H9 (cell line): ENCODE measurements around the gene INO80. TPM values are rescaled to one million over a fixed set of nuclear protein-coding genes. Genes with fewer than 3 reads are reported as not detected.

ENCODE experiments used
- DNase-seq: peaks from one replicate; pipeline ENCODE4 v3.0.0-alpha.2; 2017
- H2AFZ ChIP-seq: one replicate; pipeline ENCODE4 v1.6.1; 2013; ENCODE audit warnings: mild to moderate bottlenecking, low read length, control low read depth, moderate library complexity
- H2AK5ac ChIP-seq: 2 replicates; pipeline ENCODE4 v1.6.1; 2013; ENCODE audit warnings: low read length, control low read depth, mixed read lengths; ENCODE audit not compliant: insufficient read length
- H2BK120ac ChIP-seq: one replicate; pipeline ENCODE4 v1.6.1; 2013; ENCODE audit warnings: low read depth, mild to moderate bottlenecking, low read length, control low read depth, inconsistent platforms; ENCODE audit not compliant: poor library complexity, severe bottlenecking
- H2BK12ac ChIP-seq: 2 replicates; pipeline ENCODE4 v1.6.1; 2013; ENCODE audit warnings: low read length, control low read depth, mixed read lengths, low read depth; ENCODE audit not compliant: insufficient read length
- H2BK15ac ChIP-seq: 2 replicates; pipeline ENCODE4 v1.6.1; 2013; ENCODE audit warnings: low read depth, low read length, control low read depth
- H2BK20ac ChIP-seq: one replicate; pipeline ENCODE4 v1.6.1; 2013; ENCODE audit warnings: low read depth, mild to moderate bottlenecking, low read length, control low read depth, inconsistent platforms; ENCODE audit not compliant: poor library complexity, severe bottlenecking
- H2BK5ac ChIP-seq: 2 replicates; pipeline ENCODE4 v1.6.1; 2013; ENCODE audit warnings: low read length, control low read depth, mixed read lengths; ENCODE audit not compliant: insufficient read length
- H3K14ac ChIP-seq: 2 replicates; pipeline ENCODE4 v1.6.1; 2013; ENCODE audit warnings: low read length, control low read depth; ENCODE audit not compliant: insufficient read depth
- H3K18ac ChIP-seq: 2 replicates; pipeline ENCODE4 v1.6.1; 2013; ENCODE audit warnings: low read depth, mild to moderate bottlenecking, mixed read lengths, low read length, control low read depth; ENCODE audit not compliant: insufficient read length
- H3K23ac ChIP-seq: 2 replicates; pipeline ENCODE4 v1.6.1; 2013; ENCODE audit warnings: low read length, control low read depth, mixed read lengths, low read depth; ENCODE audit not compliant: insufficient read length
- H3K23me2 ChIP-seq: 2 replicates; pipeline ENCODE4 v1.6.1; 2013; ENCODE audit warnings: low read depth, mild to moderate bottlenecking, mixed read lengths, low read length, control low read depth; ENCODE audit not compliant: insufficient read length, poor library complexity, severe bottlenecking
- H3K27ac ChIP-seq: 2 replicates; pipeline ENCODE4 v1.5.1; 2013; ENCODE audit warnings: low read length, control low read depth, mixed read lengths, low read depth; ENCODE audit not compliant: insufficient read length
- H3K27me3 ChIP-seq: 2 replicates; pipeline ENCODE4 v1.6.1; 2013; ENCODE audit warnings: low read length, control low read depth, inconsistent platforms; ENCODE audit not compliant: insufficient read depth
- H3K4ac ChIP-seq: 2 replicates; pipeline ENCODE4 v1.6.1; 2013; ENCODE audit warnings: low read depth, mild to moderate bottlenecking, control low read depth, inconsistent platforms, low read length, moderate library complexity
- H3K4me1 ChIP-seq: 2 replicates; pipeline ENCODE4 v1.6.1; 2013; ENCODE audit warnings: low read length, control low read depth, inconsistent platforms; ENCODE audit not compliant: insufficient read depth
- H3K4me2 ChIP-seq: 2 replicates; pipeline ENCODE4 v1.6.1; 2013; ENCODE audit warnings: low read length, control low read depth, mixed read lengths; ENCODE audit not compliant: insufficient read length, insufficient read depth
- H3K56ac ChIP-seq: 2 replicates; pipeline ENCODE4 v1.6.1; 2013; ENCODE audit warnings: low read depth, mild to moderate bottlenecking, mixed read lengths, low read length, control low read depth; ENCODE audit not compliant: insufficient read length
- H3K79me1 ChIP-seq: 2 replicates; pipeline ENCODE4 v1.6.1; 2013; ENCODE audit warnings: low read depth, mild to moderate bottlenecking, moderate library complexity, low read length, control low read depth, inconsistent platforms; ENCODE audit not compliant: insufficient read depth, poor library complexity, severe bottlenecking
- H3K79me2 ChIP-seq: 2 replicates; pipeline ENCODE4 v1.6.1; 2013; ENCODE audit warnings: low read length, control low read depth, inconsistent platforms; ENCODE audit not compliant: insufficient read depth
- H3K9ac ChIP-seq: 2 replicates; pipeline ENCODE4 v1.6.1; 2013; ENCODE audit warnings: low read length, control low read depth, mixed read lengths; ENCODE audit not compliant: insufficient read length; ENCODE audit errors: extremely low read depth
- H3K9me3 ChIP-seq: one replicate; pipeline ENCODE4 v1.6.1; 2013; ENCODE audit warnings: low read depth, low read length, inconsistent platforms; ENCODE audit not compliant: control insufficient read depth
- H3T11ph ChIP-seq: one replicate; pipeline ENCODE4 v1.6.1; 2013; ENCODE audit warnings: mild to moderate bottlenecking, low read length, control low read depth, inconsistent platforms
- H4K20me1 ChIP-seq: one replicate; pipeline ENCODE4 v1.6.1; 2013; ENCODE audit not compliant: control insufficient read depth, insufficient read length, insufficient read depth
- H4K5ac ChIP-seq: 2 replicates; pipeline ENCODE4 v1.6.1; 2013; ENCODE audit warnings: low read depth, mild to moderate bottlenecking, mixed read lengths, low read length, control low read depth; ENCODE audit not compliant: insufficient read length
- H4K8ac ChIP-seq: replicated peaks from 2 replicates; pipeline ENCODE4 v1.6.1; 2013; ENCODE audit warnings: low read length, control low read depth, mixed read lengths, low read depth; ENCODE audit not compliant: insufficient read length
- H4K91ac ChIP-seq: 2 replicates; pipeline ENCODE4 v1.6.1; 2013; ENCODE audit warnings: low read depth, mild to moderate bottlenecking, moderate library complexity, mixed read lengths, low read length, control low read depth; ENCODE audit not compliant: insufficient read length
- H3K27ac Mint-ChIP-seq, 3 experiments: 2 replicates in 2 of 3; 3 replicates in 1 of 3; pipeline ENCODE4 v1.8.0; 2020 to 2021; ENCODE audit warnings: mixed read lengths in 3 of 3, mild to moderate bottlenecking in 1 of 3, moderate library complexity in 1 of 3
- H3K27me3 Mint-ChIP-seq: 2 replicates; pipeline ENCODE4 v1.8.0; 2021; ENCODE audit warnings: low read depth, mild to moderate bottlenecking, moderate library complexity, mixed read lengths
- H3K36me3 Mint-ChIP-seq, 3 experiments: 2 replicates in 2 of 3; 3 replicates in 1 of 3; pipeline ENCODE4 v1.8.0; 2020 to 2021; ENCODE audit warnings: low read depth in 3 of 3, mixed read lengths in 3 of 3; ENCODE audit not compliant: insufficient read depth in 1 of 3
- H3K4me1 Mint-ChIP-seq, 2 experiments: 2 replicates each; pipeline ENCODE4 v1.8.0; 2020; ENCODE audit warnings: mixed read lengths in 2 of 2
- H3K4me3 Mint-ChIP-seq, 2 experiments: 2 replicates in 1 of 2; 3 replicates in 1 of 2; pipeline ENCODE4 v1.8.0; 2020 to 2021; ENCODE audit warnings: mild to moderate bottlenecking in 2 of 2, mixed read lengths in 2 of 2, moderate library complexity in 1 of 2
- H3K9me3 Mint-ChIP-seq, 2 experiments: 2 replicates in 1 of 2; 3 replicates in 1 of 2; pipeline ENCODE4 v1.8.0; 2020; ENCODE audit warnings: mild to moderate bottlenecking in 2 of 2, mixed read lengths in 2 of 2, moderate library complexity in 1 of 2
- WGBS: extraction: QIAGEN DNeasy Blood & Tissue Kit; methylation state at CpG from one replicate; pipeline ENCODE4 v1.1.7; 2013; ENCODE audit warnings: missing lambda C conversion rate, low lambda C conversion rate, mixed read lengths; ENCODE audit not compliant: insufficient read length; ENCODE audit errors: extremely low coverage; 5-methylcytosine and 5-hydroxymethylcytosine counted together
- total RNA-seq: library from RNA; stranded (reverse); gene quantifications from 2 replicates; pipeline ENCODE4 v1.2.1, GENCODE V29; 2021
- TF ChIP-seq, protein P1 (sequence below): fragments of 200-600 bp; sonication (generic); conservative IDR thresholded peaks from 3 replicates; pipeline ENCODE4 v1.8.0; 2021; ENCODE audit warnings: antibody characterized with exemption, mild to moderate bottlenecking

Gene INO80
- total RNA-seq, 1 experiment from 2014 or later, result 29.2 TPM

DNA sequence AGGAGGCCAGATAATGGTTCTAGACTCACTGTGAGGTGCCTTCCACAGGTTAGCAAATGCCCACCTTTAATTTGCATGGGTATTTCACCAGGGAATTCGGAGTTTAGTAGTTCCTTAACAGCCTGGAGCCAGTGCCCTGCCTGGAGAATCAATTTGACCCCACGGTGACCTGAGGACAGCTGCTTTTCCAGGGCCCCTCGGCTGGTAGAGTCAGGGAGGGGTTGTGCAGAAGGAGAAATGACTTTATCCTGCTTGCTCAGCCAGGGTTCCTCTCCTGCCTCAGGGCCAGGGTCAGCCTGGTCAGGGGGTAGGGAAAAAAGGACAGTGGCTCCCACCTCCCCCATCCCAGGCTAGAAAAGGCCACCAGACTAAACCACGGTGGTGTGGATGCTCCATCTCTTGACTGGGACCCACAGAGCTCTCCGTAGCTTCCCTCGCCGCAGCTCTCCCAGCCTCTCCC, 175.0 kb downstream of the INO80 start:
- peaks cover 77% of the 10 kb centered on the region for H3K27me3 Mint-ChIP-seq
- WGBS, result no CpG with 5 or more reads among the region's 7 CpGs
- no peak overlapping the region for H2BK15ac ChIP-seq

More for the DNA sequence above, 175.0 kb downstream of the INO80 start:
- TF ChIP-seq, protein P1, sequence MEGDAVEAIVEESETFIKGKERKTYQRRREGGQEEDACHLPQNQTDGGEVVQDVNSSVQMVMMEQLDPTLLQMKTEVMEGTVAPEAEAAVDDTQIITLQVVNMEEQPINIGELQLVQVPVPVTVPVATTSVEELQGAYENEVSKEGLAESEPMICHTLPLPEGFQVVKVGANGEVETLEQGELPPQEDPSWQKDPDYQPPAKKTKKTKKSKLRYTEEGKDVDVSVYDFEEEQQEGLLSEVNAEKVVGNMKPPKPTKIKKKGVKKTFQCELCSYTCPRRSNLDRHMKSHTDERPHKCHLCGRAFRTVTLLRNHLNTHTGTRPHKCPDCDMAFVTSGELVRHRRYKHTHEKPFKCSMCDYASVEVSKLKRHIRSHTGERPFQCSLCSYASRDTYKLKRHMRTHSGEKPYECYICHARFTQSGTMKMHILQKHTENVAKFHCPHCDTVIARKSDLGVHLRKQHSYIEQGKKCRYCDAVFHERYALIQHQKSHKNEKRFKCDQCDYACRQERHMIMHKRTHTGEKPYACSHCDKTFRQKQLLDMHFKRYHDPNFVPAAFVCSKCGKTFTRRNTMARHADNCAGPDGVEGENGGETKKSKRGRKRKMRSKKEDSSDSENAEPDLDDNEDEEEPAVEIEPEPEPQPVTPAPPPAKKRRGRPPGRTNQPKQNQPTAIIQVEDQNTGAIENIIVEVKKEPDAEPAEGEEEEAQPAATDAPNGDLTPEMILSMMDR, result no peak
- H3K9me3 Mint-ChIP-seq, result no peaks in the 10 kb centered on the region
- Histone ChIP-seq H3K9me3 (no peaks in the 10 kb centered on the region), H3K79me1 (no peaks in the 10 kb centered on the region), H3K4ac (no peak overlapping the region), H2AK5ac (no peak overlapping the region), H2AFZ (no peak overlapping the region), H2BK120ac (no peak overlapping the region), H4K8ac (no peak overlapping the region), H3K27me3 (no peaks in the 10 kb centered on the region; the same call in 1 of the 2 replicates), H3K4me2 (peak overlapping the region; percentile 46), H4K20me1 (no peaks in the 10 kb centered on the region), H3K9ac (peak overlapping the region; percentile 6), H3K23ac (no peak overlapping the region), H2BK20ac (no peak overlapping the region), H3K4me1 (no peaks in the 10 kb centered on the region), H3K23me2 (peaks cover 8% of the 10 kb centered on the region), H3K79me2 (no peaks in the 10 kb centered on the region), H3K18ac (peak overlapping the region; percentile 69), H4K5ac (no peak overlapping the region), H3K56ac (no peak overlapping the region), H3K14ac (peak overlapping the region; percentile 55), H2BK12ac (no peak overlapping the region), H3K27ac (no peak overlapping the region), H4K91ac (no peak overlapping the region), H3T11ph (no peak overlapping the region), H2BK5ac (no peak overlapping the region)
- no peaks in the 10 kb centered on the region; a peak in 1 of 7 replicates for H3K36me3 Mint-ChIP-seq
- H3K4me3 Mint-ChIP-seq, result peak overlapping the region; percentile 61 to 71
- H3K27ac Mint-ChIP-seq, result no peak overlapping the region
- DNase-seq, result no peak
- H3K4me1 Mint-ChIP-seq, result peaks cover 26 to 30% of the 10 kb centered on the region in 2 experiments
